Smooth muscle cell of trachea (primary cell): ENCODE data around the gene TNFAIP1. TPM values are rescaled to one million over a fixed set of nuclear protein-coding genes. Genes with fewer than 3 reads are reported as not detected.

Experiments used
- total RNA-seq: library from RNA; depleted of rRNA; stranded (reverse); fragments of >200 nt; gene quantifications from 2 replicates; pipeline ENCODE4 v1.2.1, GENCODE V29; 2014

TNFAIP1 gene, protein sequence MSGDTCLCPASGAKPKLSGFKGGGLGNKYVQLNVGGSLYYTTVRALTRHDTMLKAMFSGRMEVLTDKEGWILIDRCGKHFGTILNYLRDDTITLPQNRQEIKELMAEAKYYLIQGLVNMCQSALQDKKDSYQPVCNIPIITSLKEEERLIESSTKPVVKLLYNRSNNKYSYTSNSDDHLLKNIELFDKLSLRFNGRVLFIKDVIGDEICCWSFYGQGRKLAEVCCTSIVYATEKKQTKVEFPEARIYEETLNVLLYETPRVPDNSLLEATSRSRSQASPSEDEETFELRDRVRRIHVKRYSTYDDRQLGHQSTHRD
- total RNA-seq: 17.3 and 28.0 TPM in 2 replicates

DNA sequence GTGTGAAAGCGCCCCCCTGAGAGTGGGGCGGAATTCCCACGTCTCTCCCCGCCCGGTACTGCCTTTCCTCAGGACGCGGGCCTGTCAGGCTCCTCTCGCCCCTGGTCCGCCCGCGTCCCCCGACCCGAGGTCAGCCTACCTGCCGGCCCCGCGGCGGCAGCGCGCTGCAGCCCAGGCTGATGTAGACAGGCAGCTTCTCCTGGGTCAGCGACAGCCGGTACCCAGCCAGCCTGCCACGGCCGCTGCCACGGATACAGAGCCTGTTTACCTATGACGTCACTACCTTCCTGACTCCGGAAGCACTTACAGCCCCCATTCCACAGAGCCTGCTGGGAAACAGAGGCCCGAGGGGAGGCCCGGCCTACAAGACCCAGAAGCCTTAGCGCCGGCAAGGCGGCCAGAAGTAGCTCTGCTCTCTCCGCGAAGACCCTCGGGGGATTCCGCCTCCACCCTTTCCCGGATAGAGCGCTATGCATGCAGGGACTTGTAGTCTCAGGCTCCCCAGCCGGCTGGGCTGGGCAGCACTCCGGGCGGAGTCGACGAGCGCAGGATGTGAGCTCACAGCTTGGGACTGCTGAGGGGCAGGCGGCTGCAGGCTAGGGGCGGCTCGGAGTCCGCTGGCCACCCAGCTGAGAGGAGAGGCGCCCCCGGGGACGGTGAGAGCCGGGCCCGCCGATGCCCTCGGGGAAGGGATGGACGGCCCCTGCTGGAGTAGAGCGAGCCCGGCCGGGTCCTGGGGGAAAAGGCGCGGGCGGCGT, at the start of gene TNFAIP1, which contains the start of gene IFT20:
Gene TNFAIP1 (plus strand): TSS at position 561 of the 758 bp plus-strand sequence. CDS start 3,761 bp downstream, outside the sequence.
Gene IFT20 (minus strand): TSS at position 272 of the 758 bp plus-strand sequence. CDS start 3,487 bp downstream, outside the sequence.

DNA sequence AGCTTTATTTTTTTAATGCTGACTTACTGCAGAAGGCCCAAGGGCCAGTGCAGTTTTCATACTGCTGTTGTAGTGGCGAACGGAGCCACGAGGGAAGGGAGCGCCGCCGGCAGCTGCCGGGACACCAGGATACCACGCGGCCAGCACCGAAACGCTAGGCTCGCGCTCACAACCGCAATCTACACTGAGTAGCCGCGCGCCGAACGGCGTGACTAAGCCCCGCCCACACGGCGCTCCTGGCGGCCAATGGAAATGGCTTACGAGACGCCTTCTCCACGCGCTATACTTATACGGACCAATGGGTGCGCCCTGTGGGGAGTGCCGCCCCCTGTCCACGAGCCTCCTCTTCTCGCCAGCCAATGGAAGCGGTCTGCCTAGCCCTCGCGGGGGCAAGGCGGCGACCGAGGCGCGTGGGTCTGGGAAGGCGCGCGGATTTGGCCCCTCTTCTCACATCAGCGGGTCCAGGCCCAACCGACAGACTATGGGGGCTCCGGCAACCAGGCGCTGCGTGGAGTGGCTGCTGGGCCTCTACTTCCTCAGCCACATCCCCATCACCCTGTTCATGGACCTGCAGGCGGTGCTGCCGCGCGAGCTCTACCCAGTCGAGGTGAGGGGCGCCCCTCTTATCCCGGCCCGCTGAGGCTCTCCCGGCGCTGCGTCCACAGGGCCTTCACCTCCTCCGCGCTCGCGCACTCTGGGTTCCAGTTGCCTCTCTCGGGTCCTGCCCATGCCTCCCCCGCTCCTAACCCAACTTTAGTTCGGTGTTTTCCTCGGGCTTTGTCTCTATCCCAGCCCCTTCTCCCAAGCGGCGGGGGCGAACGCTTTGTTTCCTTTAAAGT, 16.6 kb upstream of the TNFAIP1 start, which contains the start of gene TMEM97:
Gene TMEM97 (plus strand): TSS at position 442 of the 839 bp plus-strand sequence. CDS start 40 bp downstream, at position 482.

DNA sequence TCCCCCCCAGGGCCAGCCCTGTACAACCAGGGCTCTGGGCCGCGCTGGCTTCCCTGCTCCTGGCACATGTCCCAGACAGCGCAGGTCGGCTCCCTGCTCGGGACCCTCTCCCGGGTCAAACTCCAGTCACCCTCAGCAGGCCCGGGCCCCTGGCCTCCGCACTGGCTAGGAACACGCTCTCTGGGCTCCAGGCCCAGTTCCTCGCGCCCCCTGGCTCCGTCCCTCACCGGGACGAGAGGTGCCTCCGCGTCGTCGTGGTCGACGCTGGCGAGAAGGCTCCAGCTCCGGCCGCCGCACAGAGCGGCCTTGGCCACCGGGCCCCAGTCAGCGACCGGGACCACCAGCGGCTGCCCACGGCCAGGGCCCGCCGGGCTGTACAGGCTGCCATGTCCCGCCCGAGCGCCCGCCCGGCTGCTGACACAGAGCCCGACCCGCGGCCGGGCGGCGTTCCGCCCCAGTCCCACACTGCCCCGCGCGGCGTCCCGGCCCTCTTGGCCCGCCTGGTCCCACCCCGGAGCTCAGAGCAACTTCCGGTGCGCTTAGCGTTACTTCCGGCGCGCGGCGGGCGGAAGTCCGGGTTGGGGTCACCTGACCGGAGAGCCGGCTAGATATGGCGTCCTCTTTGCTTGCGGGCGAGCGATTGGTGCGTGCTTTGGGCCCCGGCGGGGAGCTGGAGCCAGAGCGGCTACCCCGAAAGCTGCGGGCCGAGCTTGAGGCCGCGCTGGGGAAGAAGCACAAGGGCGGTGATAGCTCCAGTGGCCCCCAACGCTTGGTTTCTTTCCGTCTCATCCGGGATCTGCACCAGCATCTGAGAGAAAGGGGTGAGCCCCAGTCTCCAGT, 21.7 kb downstream of the TNFAIP1 start, which contains the start of gene POLDIP2:
Gene POLDIP2 (minus strand): TSS at position 467 of the 840 bp plus-strand sequence. CDS start 79 bp downstream, at position 388.

DNA sequence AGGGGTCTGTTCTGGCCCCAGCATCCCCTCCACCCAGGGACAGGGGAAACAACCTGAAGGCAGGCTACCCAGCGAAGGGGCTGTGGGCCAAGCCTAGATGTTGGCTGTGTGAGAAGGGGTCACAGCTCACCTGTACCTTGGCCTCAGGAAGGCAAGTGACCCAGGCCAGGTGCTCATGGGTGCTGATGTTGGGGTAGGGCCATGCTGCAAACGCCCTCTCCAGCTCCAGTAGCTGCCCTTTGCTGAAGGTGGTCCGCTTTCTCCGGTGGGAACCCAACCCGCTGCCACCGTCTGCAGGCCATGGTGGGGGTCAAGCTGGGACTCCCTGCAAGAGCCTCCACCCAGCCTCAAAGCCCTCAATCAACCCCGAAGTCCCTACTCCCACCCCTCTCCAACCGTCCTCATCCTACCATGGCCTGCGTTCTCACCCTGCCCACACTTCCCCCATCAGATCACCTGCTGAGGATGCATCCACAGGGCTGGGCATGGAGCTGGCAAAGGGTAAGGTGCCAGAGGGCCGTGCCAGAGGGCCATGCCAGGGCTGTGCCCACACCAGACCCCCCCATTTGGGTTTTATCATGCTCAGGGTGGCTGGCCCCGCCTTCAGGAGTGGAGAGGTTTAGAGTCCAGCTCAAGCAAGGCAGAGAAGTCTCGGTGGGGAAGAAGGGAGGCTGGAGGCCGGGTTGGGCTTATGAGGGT, 29.3 kb downstream of the TNFAIP1 start, which contains the start of gene SEBOX:
Gene SEBOX (minus strand): TSS at position 535 of the 699 bp plus-strand sequence. CDS start 48 bp downstream, at position 487.

DNA sequence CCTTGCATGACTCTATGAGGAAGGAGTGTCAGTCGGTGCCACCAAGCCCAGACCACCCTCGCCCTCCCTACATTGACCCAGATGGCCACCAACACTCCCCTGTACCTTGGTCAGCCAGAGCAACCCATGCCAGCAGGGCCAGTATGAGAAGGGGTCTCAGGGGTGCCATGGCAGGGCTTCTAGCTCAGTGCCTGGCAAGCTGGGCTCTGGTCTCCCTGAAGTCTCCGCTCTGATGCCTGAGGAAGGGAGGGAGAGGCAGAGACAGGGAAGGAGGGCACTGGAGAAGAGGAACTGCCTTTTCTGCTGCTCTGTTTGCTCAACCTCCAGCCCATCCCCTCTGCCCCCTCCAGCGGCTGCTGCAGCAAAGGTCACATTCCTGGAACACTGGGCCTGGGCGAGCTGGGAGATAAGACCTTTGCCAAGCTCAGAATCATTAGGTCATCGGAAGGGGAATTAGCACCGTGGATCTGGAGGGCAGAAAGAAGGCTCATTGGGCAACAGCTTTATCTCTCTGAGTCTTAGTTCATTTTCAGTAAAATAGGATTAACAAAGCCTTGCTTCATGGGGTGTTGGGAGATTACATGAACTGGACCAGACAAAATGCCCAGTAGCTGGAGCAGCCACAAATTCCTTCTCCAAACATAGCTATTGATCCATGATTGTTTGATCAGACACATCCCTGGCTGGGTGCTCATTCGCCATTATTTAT, 34.6 kb downstream of the TNFAIP1 start, which contains the start of gene VTN:
Gene VTN (minus strand): TSS at position 273 of the 709 bp plus-strand sequence. CDS start 104 bp downstream, at position 169.

DNA sequence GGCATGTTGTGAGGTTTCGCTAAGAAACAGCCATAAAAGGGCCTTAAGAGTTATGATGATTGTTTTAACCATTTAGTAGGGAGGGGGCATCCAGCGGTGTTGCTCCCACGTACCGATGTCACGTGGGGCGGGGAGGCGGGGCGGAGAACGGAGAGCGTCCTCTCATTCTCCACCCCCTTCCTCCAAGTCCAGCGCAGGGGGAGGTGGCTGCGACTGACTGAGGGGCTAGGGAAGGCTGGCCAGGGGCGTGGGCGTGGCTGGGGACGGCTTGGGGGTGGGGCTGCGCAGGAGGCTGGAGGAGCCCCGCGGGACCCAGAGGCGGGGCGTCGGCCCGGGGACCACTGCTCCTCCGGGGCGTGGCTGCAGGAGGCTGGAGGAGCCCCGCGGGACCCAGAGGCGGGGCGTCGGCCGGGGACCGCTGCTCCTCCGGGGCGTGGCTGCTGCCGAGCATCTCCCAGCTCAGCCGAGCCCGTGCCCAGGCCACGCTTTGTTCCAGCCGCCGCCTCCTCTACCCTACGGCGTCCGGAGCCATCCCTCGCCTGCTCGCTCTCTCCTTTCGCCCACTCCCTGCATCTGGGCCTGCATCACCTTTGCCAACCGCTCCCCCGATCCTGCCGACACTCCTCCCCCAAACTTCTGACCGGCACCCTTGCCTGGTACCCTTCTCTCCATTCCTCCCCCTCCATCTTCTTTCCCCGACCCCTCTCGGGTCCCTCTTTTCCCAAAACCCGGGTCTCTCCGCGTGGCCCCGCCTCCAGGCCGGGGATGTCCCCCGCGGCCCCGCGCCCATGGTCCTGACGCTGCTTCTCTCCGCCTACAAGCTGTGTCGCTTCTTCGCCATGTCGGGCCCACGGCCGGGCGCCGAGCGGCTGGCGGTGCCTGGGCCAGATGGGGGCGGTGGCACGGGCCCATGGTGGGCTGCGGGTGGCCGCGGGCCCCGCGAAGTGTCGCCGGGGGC, 36.0 kb downstream of the TNFAIP1 start, which contains the start of gene SARM1:
Gene SARM1 (plus strand): TSS at position 450 of the 958 bp plus-strand sequence. CDS start 339 bp downstream, at position 789.

Other genes with a start within 250 kb of the TNFAIP1 start
- 13.1 and 29.4 TPM in 2 replicates for gene TMEM97, start 16.6 kb upstream of the TNFAIP1 start, total RNA-seq
- 49.0 and 52.6 TPM in 2 replicates for gene IFT20, start 289 bp upstream of the TNFAIP1 start, total RNA-seq
- 95.6 and 104 TPM in 2 replicates for gene POLDIP2, start 21.8 kb downstream of the TNFAIP1 start, total RNA-seq
- not detected in 2 replicates for gene SEBOX, start 29.4 kb downstream of the TNFAIP1 start, total RNA-seq
- 0.33 TPM in 1 of 2 replicates, not detected in the other for gene VTN, start 34.5 kb downstream of the TNFAIP1 start, total RNA-seq
- gene SARM1, start 35.9 kb downstream of the TNFAIP1 start, total RNA-seq: 6.1 and 9.4 TPM in 2 replicates
- gene SLC46A1, start 70.5 kb downstream of the TNFAIP1 start, total RNA-seq: 3.2 and 8.1 TPM in 2 replicates
- gene SLC13A2, start 137.9 kb downstream of the TNFAIP1 start, total RNA-seq: not detected in 2 replicates
- not detected in 2 replicates for gene FOXN1, start 170.6 kb downstream of the TNFAIP1 start, total RNA-seq
- 18.0 and 43.2 TPM in 2 replicates for gene UNC119, start 216.9 kb downstream of the TNFAIP1 start, total RNA-seq
- gene PIGS, start 235.8 kb downstream of the TNFAIP1 start, total RNA-seq: 61.2 and 78.9 TPM in 2 replicates
- 72.4 and 98.9 TPM in 2 replicates for gene ALDOC, start 241.1 kb downstream of the TNFAIP1 start, total RNA-seq